HEK293 (cell line): ENCODE data around the gene UTRN.

Source experiments
- EGR2 ChIP-seq: fragments of 450-650 bp; formaldehyde crosslinking; IDR thresholded peaks from 2 replicates; pipeline ENCODE4 v1.5.1; 2016; ENCODE audit warnings: low read depth, missing biosample characterization, missing genetic modification characterization
- HOXC10 ChIP-seq: sonication (generic); formaldehyde crosslinking; IDR thresholded peaks from 2 replicates; pipeline ENCODE4 v1.8.1; 2023; ENCODE audit warnings: mild to moderate bottlenecking, missing genetic modification reagents
- KLF10 ChIP-seq: fragments of 450-650 bp; IDR thresholded peaks from 2 replicates; pipeline ENCODE4 v1.5.1; 2018; ENCODE audit warnings: missing biosample characterization, mild to moderate bottlenecking, missing genetic modification characterization
- KLF7 ChIP-seq: fragments of 450-650 bp; formaldehyde crosslinking; IDR thresholded peaks from 2 replicates; pipeline ENCODE4 v1.5.1; 2016; ENCODE audit warnings: missing biosample characterization, missing genetic modification characterization, borderline replicate concordance
- KLF8 ChIP-seq: fragments of 450-650 bp; formaldehyde crosslinking; IDR thresholded peaks from 2 replicates; pipeline ENCODE4 v1.5.1; 2016; ENCODE audit warnings: missing biosample characterization, missing genetic modification characterization
- KLF9 ChIP-seq: fragments of 450-650 bp; formaldehyde crosslinking; IDR thresholded peaks from 2 replicates; pipeline ENCODE4 v1.5.1; 2016; ENCODE audit warnings: missing biosample characterization, missing genetic modification characterization, low read depth
- OSR2 ChIP-seq: fragments of 450-650 bp; formaldehyde crosslinking; IDR thresholded peaks from 2 replicates; pipeline ENCODE4 v1.5.1; 2016; ENCODE audit warnings: missing biosample characterization, missing genetic modification characterization
- REST ChIP-seq: fragments of 450-650 bp; formaldehyde crosslinking; IDR thresholded peaks from 2 replicates; pipeline ENCODE4 v1.5.1; 2016; ENCODE audit warnings: missing biosample characterization, missing genetic modification characterization
- SP2 ChIP-seq: fragments of 450-650 bp; formaldehyde crosslinking; IDR thresholded peaks from 2 replicates; pipeline ENCODE4 v1.5.1; 2016; ENCODE audit warnings: missing biosample characterization, missing genetic modification characterization
- ZBTB20 ChIP-seq: fragments of 450-650 bp; formaldehyde crosslinking; IDR thresholded peaks from 2 replicates; pipeline ENCODE4 v1.5.1; 2016; ENCODE audit warnings: missing biosample characterization, missing genetic modification characterization
- ZEB2 ChIP-seq: fragments of 450-650 bp; formaldehyde crosslinking; IDR thresholded peaks from 2 replicates; pipeline ENCODE4 v1.5.1; 2016; ENCODE audit warnings: missing biosample characterization, missing genetic modification characterization
- ZFHX2 ChIP-seq: fragments of 450-650 bp; formaldehyde crosslinking; conservative IDR thresholded peaks from 2 replicates; pipeline ENCODE4 v1.5.1; 2016; ENCODE audit warnings: missing biosample characterization, missing genetic modification characterization
- ZFP37 ChIP-seq: fragments of 450-650 bp; formaldehyde crosslinking; IDR thresholded peaks from 2 replicates; pipeline ENCODE4 v1.5.1; 2016; ENCODE audit warnings: missing biosample characterization, missing genetic modification characterization
- ZNF146 ChIP-seq: fragments of 450-650 bp; formaldehyde crosslinking; IDR thresholded peaks from 2 replicates; pipeline ENCODE4 v1.5.1; 2016; ENCODE audit warnings: missing biosample characterization, missing genetic modification characterization
- ZNF2 ChIP-seq: fragments of 450-650 bp; formaldehyde crosslinking; IDR thresholded peaks from 2 replicates; pipeline ENCODE4 v1.5.1; 2016; ENCODE audit warnings: missing biosample characterization, missing genetic modification characterization
- ZNF292 ChIP-seq: fragments of 450-650 bp; formaldehyde crosslinking; IDR thresholded peaks from 2 replicates; pipeline ENCODE4 v1.5.1; 2016; ENCODE audit warnings: low read depth, missing biosample characterization, missing genetic modification characterization, borderline replicate concordance
- ZNF354C ChIP-seq: fragments of 450-650 bp; formaldehyde crosslinking; IDR thresholded peaks from 2 replicates; pipeline ENCODE4 v1.5.1; 2016; ENCODE audit warnings: missing biosample characterization, missing genetic modification characterization, low read depth, borderline replicate concordance
- ZNF423 ChIP-seq: fragments of 450-650 bp; formaldehyde crosslinking; IDR thresholded peaks from 2 replicates; pipeline ENCODE4 v1.5.1; 2016; ENCODE audit warnings: missing biosample characterization, missing genetic modification characterization
- ZNF501 ChIP-seq: fragments of 450-650 bp; formaldehyde crosslinking; IDR thresholded peaks from 2 replicates; pipeline ENCODE4 v1.5.1; 2016; ENCODE audit warnings: missing biosample characterization, missing genetic modification characterization
- ZNF610 ChIP-seq: fragments of 450-650 bp; formaldehyde crosslinking; IDR thresholded peaks from 2 replicates; pipeline ENCODE4 v1.5.1; 2016; ENCODE audit warnings: missing biosample characterization, missing genetic modification characterization, borderline replicate concordance
- ZNF837 ChIP-seq: fragments of 450-650 bp; formaldehyde crosslinking; IDR thresholded peaks from 2 replicates; pipeline ENCODE4 v1.5.1; 2016; ENCODE audit warnings: missing biosample characterization, missing genetic modification characterization
- TF ChIP-seq, protein P1 (sequence below): fragments of 450-650 bp; formaldehyde crosslinking; IDR thresholded peaks from 2 replicates; pipeline ENCODE4 v1.5.1; 2017; ENCODE audit warnings: missing biosample characterization, missing genetic modification characterization
- TF ChIP-seq, protein P2 (sequence below): fragments of 450-650 bp; formaldehyde crosslinking; IDR thresholded peaks from 2 replicates; pipeline ENCODE4 v1.5.1; 2016; ENCODE audit warnings: missing biosample characterization, missing genetic modification characterization
- TF ChIP-seq, protein P3 (sequence below): fragments of 450-650 bp; formaldehyde crosslinking; IDR thresholded peaks from 2 replicates; pipeline ENCODE4 v1.5.1; 2016; ENCODE audit warnings: missing biosample characterization, missing genetic modification characterization
- TF ChIP-seq, protein P4 (sequence below): fragments of 450-650 bp; formaldehyde crosslinking; IDR thresholded peaks from 2 replicates; pipeline ENCODE4 v1.5.1; 2016; ENCODE audit warnings: missing biosample characterization, missing genetic modification characterization, borderline replicate concordance

The UTRN gene

DNA sequence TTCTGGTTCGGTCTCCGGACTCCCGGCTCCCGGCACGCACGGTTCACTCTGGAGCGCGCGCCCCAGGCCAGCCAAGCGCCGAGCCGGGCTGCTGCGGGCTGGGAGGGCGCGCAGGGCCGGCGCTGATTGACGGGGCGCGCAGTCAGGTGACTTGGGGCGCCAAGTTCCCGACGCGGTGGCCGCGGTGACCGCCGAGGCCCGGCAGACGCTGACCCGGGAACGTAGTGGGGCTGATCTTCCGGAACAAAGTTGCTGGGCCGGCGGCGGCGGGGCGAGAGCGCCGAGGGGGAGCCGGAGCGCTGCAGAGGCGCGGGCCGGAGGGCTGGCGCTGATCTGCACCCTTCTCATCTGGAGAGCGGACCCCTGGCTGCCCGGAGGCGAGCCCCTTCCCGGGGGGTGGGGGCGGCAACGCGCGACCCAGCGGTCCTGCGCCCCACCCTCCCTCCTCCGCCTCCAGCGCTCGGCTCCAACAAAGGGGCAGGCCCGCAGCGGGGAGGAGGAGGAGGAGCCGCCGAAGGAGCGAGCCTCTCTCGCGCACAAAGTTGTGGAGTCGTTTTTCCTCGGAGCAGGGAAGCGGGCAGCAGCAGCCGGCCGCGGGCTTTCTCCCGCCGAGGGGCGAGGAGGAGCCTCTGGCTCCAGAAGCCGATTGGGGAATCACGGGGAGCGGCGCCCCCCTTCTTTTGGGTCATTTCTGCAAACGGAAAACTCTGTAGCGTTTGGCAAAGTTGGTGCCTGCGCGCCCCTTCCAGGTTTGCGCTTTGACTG is at the start of gene UTRN (continued):
- TF ChIP-seq REST (tag by site-specific recombination) (peak; percentile 43), ZNF354C (tag by site-specific recombination) (no peak), ZNF292 (tag by site-specific recombination) (no peak), ZNF423 (tag by site-specific recombination) (peak; percentile 98), KLF9 (tag by site-specific recombination) (peak; percentile 87), ZNF501 (tag by site-specific recombination) (peak; percentile 79; the same call in 1 of the 2 replicates), KLF7 (tag by site-specific recombination) (peak; percentile 72; the same call in 1 of the 2 replicates), HOXC10 (CRISPR knock-in tag) (0 out of 2 replicates have a peak, but pooled peaks have one; percentile 14), KLF8 (tag by site-specific recombination) (peak; percentile 77; the same call in 1 of the 2 replicates), ZEB2 (tag by site-specific recombination) (peak; percentile 72; the same call in 1 of the 2 replicates), OSR2 (tag by site-specific recombination) (0 out of 2 replicates have a peak, but pooled peaks have one; percentile 5), ZFP37 (tag by site-specific recombination) (peak; percentile 50; the same call in 1 of the 2 replicates), ZBTB20 (tag by site-specific recombination) (peak; percentile 93), ZFHX2 (peak; percentile 88), SP2 (tag by site-specific recombination) (peak; percentile 86), KLF10 (tag by site-specific recombination) (peak; percentile 97), ZNF837 (no peak), EGR2 (tag by site-specific recombination) (peak; percentile 75), ZNF610 (tag by site-specific recombination) (peak; percentile 27; the same call in 1 of the 2 replicates), ZNF146 (tag by site-specific recombination) (peak; percentile 4; the same call in 1 of the 2 replicates), ZNF2 (tag by site-specific recombination) (peak; percentile 15; the same call in 1 of the 2 replicates)
- TF ChIP-seq, protein P1, sequence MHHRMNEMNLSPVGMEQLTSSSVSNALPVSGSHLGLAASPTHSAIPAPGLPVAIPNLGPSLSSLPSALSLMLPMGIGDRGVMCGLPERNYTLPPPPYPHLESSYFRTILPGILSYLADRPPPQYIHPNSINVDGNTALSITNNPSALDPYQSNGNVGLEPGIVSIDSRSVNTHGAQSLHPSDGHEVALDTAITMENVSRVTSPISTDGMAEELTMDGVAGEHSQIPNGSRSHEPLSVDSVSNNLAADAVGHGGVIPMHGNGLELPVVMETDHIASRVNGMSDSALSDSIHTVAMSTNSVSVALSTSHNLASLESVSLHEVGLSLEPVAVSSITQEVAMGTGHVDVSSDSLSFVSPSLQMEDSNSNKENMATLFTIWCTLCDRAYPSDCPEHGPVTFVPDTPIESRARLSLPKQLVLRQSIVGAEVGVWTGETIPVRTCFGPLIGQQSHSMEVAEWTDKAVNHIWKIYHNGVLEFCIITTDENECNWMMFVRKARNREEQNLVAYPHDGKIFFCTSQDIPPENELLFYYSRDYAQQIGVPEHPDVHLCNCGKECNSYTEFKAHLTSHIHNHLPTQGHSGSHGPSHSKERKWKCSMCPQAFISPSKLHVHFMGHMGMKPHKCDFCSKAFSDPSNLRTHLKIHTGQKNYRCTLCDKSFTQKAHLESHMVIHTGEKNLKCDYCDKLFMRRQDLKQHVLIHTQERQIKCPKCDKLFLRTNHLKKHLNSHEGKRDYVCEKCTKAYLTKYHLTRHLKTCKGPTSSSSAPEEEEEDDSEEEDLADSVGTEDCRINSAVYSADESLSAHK (tag by site-specific recombination) = peak; percentile 9; the same call in 1 of the 2 replicates
- TF ChIP-seq, protein P2, sequence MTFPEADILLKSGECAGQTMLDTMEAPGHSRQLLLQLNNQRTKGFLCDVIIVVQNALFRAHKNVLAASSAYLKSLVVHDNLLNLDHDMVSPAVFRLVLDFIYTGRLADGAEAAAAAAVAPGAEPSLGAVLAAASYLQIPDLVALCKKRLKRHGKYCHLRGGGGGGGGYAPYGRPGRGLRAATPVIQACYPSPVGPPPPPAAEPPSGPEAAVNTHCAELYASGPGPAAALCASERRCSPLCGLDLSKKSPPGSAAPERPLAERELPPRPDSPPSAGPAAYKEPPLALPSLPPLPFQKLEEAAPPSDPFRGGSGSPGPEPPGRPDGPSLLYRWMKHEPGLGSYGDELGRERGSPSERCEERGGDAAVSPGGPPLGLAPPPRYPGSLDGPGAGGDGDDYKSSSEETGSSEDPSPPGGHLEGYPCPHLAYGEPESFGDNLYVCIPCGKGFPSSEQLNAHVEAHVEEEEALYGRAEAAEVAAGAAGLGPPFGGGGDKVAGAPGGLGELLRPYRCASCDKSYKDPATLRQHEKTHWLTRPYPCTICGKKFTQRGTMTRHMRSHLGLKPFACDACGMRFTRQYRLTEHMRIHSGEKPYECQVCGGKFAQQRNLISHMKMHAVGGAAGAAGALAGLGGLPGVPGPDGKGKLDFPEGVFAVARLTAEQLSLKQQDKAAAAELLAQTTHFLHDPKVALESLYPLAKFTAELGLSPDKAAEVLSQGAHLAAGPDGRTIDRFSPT (tag by site-specific recombination) = peak; percentile 78
- TF ChIP-seq, protein P3, sequence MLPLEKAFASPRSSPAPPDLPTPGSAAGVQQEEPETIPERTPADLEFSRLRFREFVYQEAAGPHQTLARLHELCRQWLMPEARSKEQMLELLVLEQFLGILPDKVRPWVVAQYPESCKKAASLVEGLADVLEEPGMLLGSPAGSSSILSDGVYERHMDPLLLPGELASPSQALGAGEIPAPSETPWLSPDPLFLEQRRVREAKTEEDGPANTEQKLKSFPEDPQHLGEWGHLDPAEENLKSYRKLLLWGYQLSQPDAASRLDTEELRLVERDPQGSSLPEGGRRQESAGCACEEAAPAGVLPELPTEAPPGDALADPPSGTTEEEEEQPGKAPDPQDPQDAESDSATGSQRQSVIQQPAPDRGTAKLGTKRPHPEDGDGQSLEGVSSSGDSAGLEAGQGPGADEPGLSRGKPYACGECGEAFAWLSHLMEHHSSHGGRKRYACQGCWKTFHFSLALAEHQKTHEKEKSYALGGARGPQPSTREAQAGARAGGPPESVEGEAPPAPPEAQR (tag by site-specific recombination) = no peak
- TF ChIP-seq, protein P4, sequence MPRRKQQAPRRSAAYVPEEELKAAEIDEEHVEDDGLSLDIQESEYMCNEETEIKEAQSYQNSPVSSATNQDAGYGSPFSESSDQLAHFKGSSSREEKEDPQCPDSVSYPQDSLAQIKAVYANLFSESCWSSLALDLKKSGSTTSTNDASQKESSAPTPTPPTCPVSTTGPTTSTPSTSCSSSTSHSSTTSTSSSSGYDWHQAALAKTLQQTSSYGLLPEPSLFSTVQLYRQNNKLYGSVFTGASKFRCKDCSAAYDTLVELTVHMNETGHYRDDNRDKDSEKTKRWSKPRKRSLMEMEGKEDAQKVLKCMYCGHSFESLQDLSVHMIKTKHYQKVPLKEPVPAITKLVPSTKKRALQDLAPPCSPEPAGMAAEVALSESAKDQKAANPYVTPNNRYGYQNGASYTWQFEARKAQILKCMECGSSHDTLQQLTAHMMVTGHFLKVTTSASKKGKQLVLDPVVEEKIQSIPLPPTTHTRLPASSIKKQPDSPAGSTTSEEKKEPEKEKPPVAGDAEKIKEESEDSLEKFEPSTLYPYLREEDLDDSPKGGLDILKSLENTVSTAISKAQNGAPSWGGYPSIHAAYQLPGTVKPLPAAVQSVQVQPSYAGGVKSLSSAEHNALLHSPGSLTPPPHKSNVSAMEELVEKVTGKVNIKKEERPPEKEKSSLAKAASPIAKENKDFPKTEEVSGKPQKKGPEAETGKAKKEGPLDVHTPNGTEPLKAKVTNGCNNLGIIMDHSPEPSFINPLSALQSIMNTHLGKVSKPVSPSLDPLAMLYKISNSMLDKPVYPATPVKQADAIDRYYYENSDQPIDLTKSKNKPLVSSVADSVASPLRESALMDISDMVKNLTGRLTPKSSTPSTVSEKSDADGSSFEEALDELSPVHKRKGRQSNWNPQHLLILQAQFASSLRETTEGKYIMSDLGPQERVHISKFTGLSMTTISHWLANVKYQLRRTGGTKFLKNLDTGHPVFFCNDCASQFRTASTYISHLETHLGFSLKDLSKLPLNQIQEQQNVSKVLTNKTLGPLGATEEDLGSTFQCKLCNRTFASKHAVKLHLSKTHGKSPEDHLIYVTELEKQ (tag by site-specific recombination) = peak; percentile 32; the same call in 1 of the 2 replicates
